AML-193 (cell line): ENCODE measurements around the gene PDE4B.
"Not testable (repeated sequence)": the region's sequence is repeated elsewhere in the genome, so short reads cannot be mapped to it uniquely, and the experiment has no call there.

ENCODE experiments used
- DNase-seq, 2 experiments: peaks; one replicate each; lab custom pipeline; 2025; lab: John Stamatoyannopoulos, UW

The PDE4B gene

GRCh38 chr1:66055092-66055491 is 262.4 kb downstream of the PDE4B start:
- DNase-seq = no peak

GRCh38 chr1:66057448-66057847 is 264.8 kb downstream of the PDE4B start:
- DNase-seq = not testable (repeated sequence)

- no peak for DNase-seq
These were observed 265.9 kb downstream of the PDE4B start for GRCh38 chr1:66058558-66058957.

GRCh38 chr1:66067219-66067618 is 274.5 kb downstream of the PDE4B start:
- DNase-seq = not testable (repeated sequence)

GRCh38 chr1:66069976-66070876 is 277.5 kb downstream of the PDE4B start:
- no peak for DNase-seq

- no peak for DNase-seq
These were observed 280.7 kb downstream of the PDE4B start for GRCh38 chr1:66073388-66073787.

GRCh38 chr1:66074147-66074546 is 281.5 kb downstream of the PDE4B start:
- no peak for DNase-seq

- DNase-seq = no peak
These were observed 285.7 kb downstream of the PDE4B start for GRCh38 chr1:66078412-66078811.

GRCh38 chr1:66083003-66083402 is 290.3 kb downstream of the PDE4B start:
- DNase-seq = no peak

GRCh38 chr1:66084442-66084841 is 291.7 kb downstream of the PDE4B start:
- DNase-seq = no peak

- no peak for DNase-seq
These were observed 292.9 kb downstream of the PDE4B start for GRCh38 chr1:66085600-66085999.

GRCh38 chr1:66088787-66089186 is 296.1 kb downstream of the PDE4B start:
- DNase-seq = no peak

GRCh38 chr1:66090859-66091457 is 298.3 kb downstream of the PDE4B start:
- no peak for DNase-seq

GRCh38 chr1:66095190-66095589 is 302.5 kb downstream of the PDE4B start:
- DNase-seq = no peak

GRCh38 chr1:66100959-66101358 is 308.3 kb downstream of the PDE4B start:
- not testable (repeated sequence) for DNase-seq

GRCh38 chr1:66104076-66104475 is 311.4 kb downstream of the PDE4B start:
- DNase-seq = not testable (repeated sequence)

- DNase-seq = no peak
These were observed 315.9 kb downstream of the PDE4B start for GRCh38 chr1:66108624-66109023.

GRCh38 chr1:66112744-66113400 is 320.2 kb downstream of the PDE4B start:
- DNase-seq = no peak

GRCh38 chr1:66119148-66119547 is 326.5 kb downstream of the PDE4B start:
- no peak for DNase-seq

GRCh38 chr1:66124670-66125069 is 332.0 kb downstream of the PDE4B start:
- no peak for DNase-seq

- not testable (repeated sequence) for DNase-seq
These were observed 335.9 kb downstream of the PDE4B start for GRCh38 chr1:66128641-66129040.

GRCh38 chr1:66132324-66132723 is 339.6 kb downstream of the PDE4B start:
- no peak for DNase-seq

- no peak for DNase-seq
These were observed 341.3 kb downstream of the PDE4B start for GRCh38 chr1:66134004-66134403.
